ENCODE measurements around the gene CDK4.

GRCh38 chr12:57735952-57736740, 16.0 kb downstream of the CDK4 start:
- TF ChIP-seq CTCF (IDR thresholded peaks at IDR 0.05): peak; percentile 41
- TF ChIP-seq ZFX (IDR thresholded peaks at IDR 0.05; ENCODE audit: borderline replicate concordance): no peak
